Thyroid gland (tissue), 4 donors: ENCODE data around the gene SEMA3C. TPM values are rescaled to one million over a fixed set of nuclear protein-coding genes. Genes with fewer than 3 reads are reported as not detected.

Experiments
- DNase-seq, 2 donors: peaks; one replicate each; pipeline ENCODE4 v3.0.0-alpha.2; 2019
- H3K27ac ChIP-seq, 3 donors: fragments of 200-600 bp; sonication (generic); 1 replicate in 2 of 3; 2 replicates in 1 of 3; pipeline ENCODE4 v1.5.1; 2016 to 2019; ENCODE audit warnings: mild to moderate bottlenecking in 1 of 3, moderate library complexity in 1 of 3
- H3K27me3 ChIP-seq: fragments of 200-600 bp; sonication (generic); one replicate; pipeline ENCODE4 v1.5.1; 2019
- H3K36me3 ChIP-seq, 2 donors: fragments of 200-600 bp; sonication (generic); one replicate each; pipeline ENCODE4 v1.5.1; 2016 to 2019
- H3K4me1 ChIP-seq, 2 donors: fragments of 200-600 bp; sonication (generic); one replicate each; pipeline ENCODE4 v1.5.1; 2017 to 2019
- H3K4me3 ChIP-seq, 3 donors: fragments of 200-600 bp; sonication (generic); replicated peaks in 1 of 3; 1 replicate in 2 of 3; 2 replicates in 1 of 3; pipeline ENCODE4 v1.5.1; 2016; ENCODE audit warnings: mild to moderate bottlenecking in 1 of 3
- H3K9me3 ChIP-seq: fragments of 200-600 bp; sonication (generic); one replicate; pipeline ENCODE4 v1.5.1; 2017
- POLR2A ChIP-seq, 2 donors: fragments of 450-650 bp; IDR thresholded peaks; one replicate each; pipeline ENCODE4 v1.6.1; 2017; ENCODE audit warnings: antibody characterized with exemption in 2 of 2, mild to moderate bottlenecking in 2 of 2, moderate library complexity in 1 of 2
- WGBS, 2 donors: methylation state at CpG; one replicate each; pipeline ENCODE4 v1.1.5; 2017; 5-methylcytosine and 5-hydroxymethylcytosine counted together
- intact Hi-C: fragments of 100-400 bp; cut with DNase I; formaldehyde crosslinking; loops from one replicate; pipeline ENCODE4 v1.15.1; 2023
- total RNA-seq, 4 donors: library from RNA; depleted of rRNA; stranded (reverse); fragments of >200 nt; gene quantifications; one replicate each; pipeline ENCODE4 v1.2.3, GENCODE V29; 2016
- TF ChIP-seq, protein P1 (sequence below), 6 experiments: fragments of 200-600 bp in 3 of 6; fragments of 450-650 bp in 3 of 6; sonication (generic) in 3 of 6; IDR thresholded peaks; one replicate each; pipeline ENCODE4 v1.5.1; 2016 to 2019; ENCODE audit warnings: antibody characterized with exemption in 6 of 6, mild to moderate bottlenecking in 2 of 6, inconsistent platforms in 1 of 6, moderate library complexity in 1 of 6

Gene SEMA3C
- total RNA-seq, 4 donors from 2014 or later = 4.0 to 24.0 (median 7.1) TPM

DNA sequence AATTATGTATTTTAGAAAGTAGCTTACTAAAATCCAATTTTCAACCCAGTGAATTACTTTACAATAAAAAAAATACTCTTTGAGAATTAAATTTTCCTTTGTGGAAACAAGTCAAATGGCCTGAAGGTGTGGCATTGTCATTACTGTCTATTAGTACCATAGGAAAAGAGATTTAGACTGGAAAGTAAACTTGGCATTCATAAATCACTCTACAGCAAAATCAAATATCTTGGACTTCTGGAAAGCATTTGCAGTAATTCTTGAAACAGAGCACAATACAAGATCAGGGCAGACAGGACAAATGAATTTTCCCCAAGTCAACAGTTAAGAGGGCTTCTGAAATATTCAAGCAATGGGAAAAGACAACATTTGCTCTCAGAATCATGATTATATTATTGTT, 28.0 kb upstream of the SEMA3C start:
- TF ChIP-seq, protein P1, sequence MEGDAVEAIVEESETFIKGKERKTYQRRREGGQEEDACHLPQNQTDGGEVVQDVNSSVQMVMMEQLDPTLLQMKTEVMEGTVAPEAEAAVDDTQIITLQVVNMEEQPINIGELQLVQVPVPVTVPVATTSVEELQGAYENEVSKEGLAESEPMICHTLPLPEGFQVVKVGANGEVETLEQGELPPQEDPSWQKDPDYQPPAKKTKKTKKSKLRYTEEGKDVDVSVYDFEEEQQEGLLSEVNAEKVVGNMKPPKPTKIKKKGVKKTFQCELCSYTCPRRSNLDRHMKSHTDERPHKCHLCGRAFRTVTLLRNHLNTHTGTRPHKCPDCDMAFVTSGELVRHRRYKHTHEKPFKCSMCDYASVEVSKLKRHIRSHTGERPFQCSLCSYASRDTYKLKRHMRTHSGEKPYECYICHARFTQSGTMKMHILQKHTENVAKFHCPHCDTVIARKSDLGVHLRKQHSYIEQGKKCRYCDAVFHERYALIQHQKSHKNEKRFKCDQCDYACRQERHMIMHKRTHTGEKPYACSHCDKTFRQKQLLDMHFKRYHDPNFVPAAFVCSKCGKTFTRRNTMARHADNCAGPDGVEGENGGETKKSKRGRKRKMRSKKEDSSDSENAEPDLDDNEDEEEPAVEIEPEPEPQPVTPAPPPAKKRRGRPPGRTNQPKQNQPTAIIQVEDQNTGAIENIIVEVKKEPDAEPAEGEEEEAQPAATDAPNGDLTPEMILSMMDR (IDR thresholded peaks at IDR 0.05) = no peak
- TF ChIP-seq POLR2A (IDR thresholded peaks at IDR 0.05) = no peak
- no peak overlapping the region for H3K4me3 ChIP-seq

DNA sequence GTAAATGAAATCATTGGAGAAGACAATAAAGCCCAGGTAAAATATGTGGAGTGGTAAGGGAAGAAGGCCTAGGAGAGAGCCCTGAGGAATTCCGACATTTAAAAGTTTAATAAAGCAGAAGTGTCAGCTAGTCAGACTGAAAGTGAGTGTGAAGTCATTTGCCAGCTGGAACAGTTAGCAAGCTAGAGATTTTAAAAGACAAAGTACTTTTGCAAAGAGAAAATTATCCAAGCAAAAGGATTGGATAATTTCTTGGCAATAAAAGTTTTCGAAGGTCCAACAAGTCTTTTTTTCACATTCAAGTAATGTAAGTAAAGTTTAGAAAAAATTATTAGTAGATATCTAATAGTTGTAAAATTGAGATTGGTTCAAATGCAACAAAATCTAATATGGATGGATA, 27.1 kb upstream of the SEMA3C start:
- 69 to 85% methylated on average over 2 of the region's 2 CpGs for WGBS, 2 donors
- no peak overlapping the region for H3K27ac ChIP-seq
- intact Hi-C loops = no loop called here

More for the DNA sequence above, 28.0 kb upstream of the SEMA3C start:
- no peak for DNase-seq
- H3K4me1 ChIP-seq = peaks cover 0 to 2% of the 10 kb centered on the region in 2 donors
- H3K27me3 ChIP-seq = no peaks in the 10 kb centered on the region
- H3K27ac ChIP-seq = no peak overlapping the region
- H3K9me3 ChIP-seq = no peaks in the 10 kb centered on the region
- intact Hi-C loops = no loop called here
- no peaks in the 10 kb centered on the region for H3K36me3 ChIP-seq

DNA sequence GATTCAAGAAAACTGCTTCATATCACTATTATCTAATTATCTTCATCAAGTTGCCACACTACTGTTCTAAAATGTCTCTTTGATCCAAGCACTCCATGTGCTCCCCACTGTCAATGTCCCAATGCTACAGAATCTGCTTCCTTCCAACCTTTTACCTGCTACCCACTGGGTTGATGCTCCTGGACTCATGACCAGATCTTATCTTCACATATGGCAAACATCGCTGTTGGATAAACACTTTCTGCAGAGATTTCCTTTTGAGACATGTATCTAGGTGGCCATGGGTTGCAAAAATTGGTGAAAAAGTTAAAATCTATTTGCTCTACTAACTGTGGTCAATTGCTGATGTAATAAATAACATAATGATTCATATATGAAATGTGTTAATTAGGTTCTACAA, 24.5 kb upstream of the SEMA3C start:
- Histone ChIP-seq H3K27ac (no peak overlapping the region), H3K4me1 (peaks cover 0 to 2% of the 10 kb centered on the region in 2 donors)

More for the DNA sequence above, 27.1 kb upstream of the SEMA3C start:
- no peak for TF ChIP-seq POLR2A (IDR thresholded peaks at IDR 0.05)
- TF ChIP-seq, protein P1 (IDR thresholded peaks at IDR 0.05) = no peak
- H3K9me3 ChIP-seq = no peaks in the 10 kb centered on the region
- peaks cover 0 to 2% of the 10 kb centered on the region in 2 donors for H3K4me1 ChIP-seq
- no peak for DNase-seq
- no peak overlapping the region for H3K4me3 ChIP-seq
- H3K27me3 ChIP-seq = no peaks in the 10 kb centered on the region
- no peaks in the 10 kb centered on the region for H3K36me3 ChIP-seq

DNA sequence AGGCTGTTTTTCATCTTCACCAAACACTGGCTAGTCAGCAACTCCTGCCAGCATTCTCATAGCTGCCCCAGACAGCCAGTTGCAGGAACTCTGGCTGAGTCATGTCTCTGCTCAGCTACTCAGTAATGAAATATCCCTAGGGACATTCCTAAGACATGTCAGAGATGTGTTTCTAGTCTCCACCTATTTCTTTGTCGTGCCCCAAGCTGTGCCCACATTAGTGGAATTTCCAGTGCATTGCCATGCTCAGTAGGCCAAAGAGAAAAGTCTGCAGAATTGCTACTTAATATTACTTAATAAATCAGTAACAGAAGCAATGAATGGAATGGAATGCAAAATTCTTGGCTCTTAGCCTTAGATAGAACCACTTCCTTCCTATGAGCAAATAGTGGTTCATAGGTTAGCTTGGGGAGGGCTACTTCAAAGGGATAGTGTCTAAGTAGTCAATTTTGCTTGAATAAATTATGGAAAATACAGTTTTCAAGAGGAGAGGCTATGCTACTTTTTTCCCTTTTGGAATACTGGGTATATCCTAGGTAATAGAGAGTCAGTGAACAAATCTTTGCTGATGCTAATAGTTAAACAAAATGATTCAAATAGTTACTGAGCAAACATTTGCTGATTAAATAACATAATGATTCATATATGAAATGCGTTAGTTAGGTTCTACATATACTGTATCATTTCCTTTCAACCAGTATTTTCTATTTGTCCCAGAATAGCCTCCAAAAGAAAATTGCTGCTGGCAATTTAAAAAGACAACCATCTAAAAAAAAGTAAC, 23.6 kb upstream of the SEMA3C start:
- Histone ChIP-seq H3K4me3 (no peak overlapping the region), H3K27me3 (no peaks in the 10 kb centered on the region), H3K9me3 (no peaks in the 10 kb centered on the region), H3K27ac (no peak overlapping the region), H3K36me3 (no peaks in the 10 kb centered on the region), H3K4me1 (peaks cover 0 to 2% of the 10 kb centered on the region in 2 donors)
- peak; percentile 11 to 39 for DNase-seq
- intact Hi-C loops = no loop called here
- TF ChIP-seq POLR2A (IDR thresholded peaks at IDR 0.05) = no peak
- TF ChIP-seq, protein P1 (IDR thresholded peaks at IDR 0.05) = no peak
- WGBS, 2 donors = 45 to 49% methylated on average over 2 of the region's 2 CpGs

More for the DNA sequence above, 24.5 kb upstream of the SEMA3C start:
- no peaks in the 10 kb centered on the region for H3K27me3 ChIP-seq
- intact Hi-C loops = no loop called here
- TF ChIP-seq, protein P1 (IDR thresholded peaks at IDR 0.05) = no peak
- TF ChIP-seq POLR2A (IDR thresholded peaks at IDR 0.05) = no peak
- DNase-seq = no peak
- no peaks in the 10 kb centered on the region for H3K36me3 ChIP-seq
- H3K4me3 ChIP-seq = no peak overlapping the region
- H3K9me3 ChIP-seq = no peaks in the 10 kb centered on the region
- 97 to 100% methylated on average over 1 of the region's 1 CpG for WGBS, 2 donors

DNA sequence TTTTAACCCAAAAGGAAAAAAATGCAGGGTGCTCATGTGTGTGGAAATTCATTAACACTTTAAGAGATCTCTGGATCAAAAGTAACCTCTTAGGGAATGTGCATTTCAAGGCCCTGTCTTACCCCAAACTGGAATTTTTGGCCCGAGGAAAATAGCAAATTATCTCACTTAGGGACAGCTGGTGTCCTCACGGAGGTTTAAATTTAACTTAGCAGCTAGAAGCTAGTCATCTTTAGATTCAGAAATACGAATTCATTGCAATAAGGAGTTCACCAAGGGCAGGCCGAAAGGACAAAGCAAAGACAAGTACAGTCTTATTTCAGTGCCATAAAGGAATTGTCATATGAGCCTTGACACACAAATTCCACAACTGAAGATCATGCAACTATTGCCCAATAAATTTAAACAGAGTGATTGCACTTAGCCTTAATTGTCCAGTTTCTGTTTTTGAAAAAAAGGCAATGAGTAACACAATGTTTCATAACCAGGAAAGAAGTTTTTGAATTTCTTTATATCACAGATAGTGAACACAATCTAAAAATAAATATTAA, 22.4 kb upstream of the SEMA3C start:
- H3K27me3 ChIP-seq = no peaks in the 10 kb centered on the region
- intact Hi-C loops = no loop called here
- H3K4me1 ChIP-seq = peaks cover 0 to 2% of the 10 kb centered on the region in 2 donors
- H3K27ac ChIP-seq = peak overlapping the region in 1 of 3 donors; percentile 13
- H3K36me3 ChIP-seq = no peaks in the 10 kb centered on the region
- no peak overlapping the region for H3K4me3 ChIP-seq
- H3K9me3 ChIP-seq = no peaks in the 10 kb centered on the region
- TF ChIP-seq, protein P1 (IDR thresholded peaks at IDR 0.05) = no peak
- TF ChIP-seq POLR2A (IDR thresholded peaks at IDR 0.05) = no peak
- WGBS, 2 donors = 81 to 82% methylated on average over 4 of the region's 4 CpGs
- no peak for DNase-seq
